Mesothelial cell of epicardium (in vitro differentiated cells): ENCODE measurements around the gene WWOX. TPM values are rescaled to one million over a fixed set of nuclear protein-coding genes. Genes with fewer than 3 reads are reported as not detected.

Experiments
- DNase-seq, 2 experiments: peaks; one replicate each; pipeline ENCODE4 v3.0.0; 2021; ENCODE audit warnings: low spot score in 2 of 2; ENCODE audit not compliant: unreplicated experiment in 2 of 2
- H3K27ac Mint-ChIP-seq: 2 replicates; pipeline ENCODE4 v1.8.0; 2021; ENCODE audit warnings: mixed read lengths
- H3K27me3 Mint-ChIP-seq: 2 replicates; pipeline ENCODE4 v1.8.0; 2021; ENCODE audit warnings: low read depth, mixed read lengths
- H3K36me3 Mint-ChIP-seq: 2 replicates; pipeline ENCODE4 v1.8.0; 2021; ENCODE audit warnings: mixed read lengths
- H3K4me1 Mint-ChIP-seq: 2 replicates; pipeline ENCODE4 v1.8.0; 2021; ENCODE audit warnings: mixed read lengths
- H3K4me3 Mint-ChIP-seq: 2 replicates; pipeline ENCODE4 v1.8.0; 2021; ENCODE audit warnings: mild to moderate bottlenecking, moderate library complexity, mixed read lengths
- H3K9me3 Mint-ChIP-seq: 2 replicates; pipeline ENCODE4 v1.8.0; 2021; ENCODE audit warnings: mixed read lengths
- total RNA-seq: library from RNA; stranded (reverse); gene quantifications from 3 replicates; pipeline ENCODE4 v1.2.1, GENCODE V29; 2021
- TF ChIP-seq, protein P1 (sequence below): fragments of 200-600 bp; sonication (generic); IDR thresholded peaks from one replicate; pipeline ENCODE4 v1.5.0; 2021; ENCODE audit warnings: antibody characterized with exemption; ENCODE audit not compliant: unreplicated experiment

Gene WWOX
- total RNA-seq, 1 donor from 2014 or later = 29.7 TPM

DNA sequence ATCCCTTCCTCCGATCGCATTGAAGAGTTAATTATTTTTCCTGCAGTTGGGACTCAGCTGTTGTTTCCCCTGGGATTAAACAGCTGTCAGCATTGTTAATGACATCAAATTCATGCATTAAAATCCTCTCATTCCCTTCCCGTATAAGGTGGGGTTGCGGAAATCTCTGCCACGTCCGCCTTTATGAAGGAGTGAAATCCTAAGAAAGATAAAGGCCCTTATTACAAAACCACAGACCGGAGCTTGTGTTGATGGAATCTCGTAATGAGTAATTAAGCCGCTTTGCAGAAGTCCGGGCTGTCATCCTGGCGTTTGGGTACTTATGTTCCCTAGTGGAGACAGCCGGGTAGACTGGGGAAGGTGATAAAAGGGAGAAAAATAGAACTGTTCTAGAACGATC lies 873.5 kb downstream of the WWOX start:
- H3K27me3 Mint-ChIP-seq = peaks cover 2% of the 10 kb centered on the region
- no peaks in the 10 kb centered on the region for H3K9me3 Mint-ChIP-seq
- H3K36me3 Mint-ChIP-seq = no peaks in the 10 kb centered on the region
- peaks cover 17% of the 10 kb centered on the region for H3K4me1 Mint-ChIP-seq
- no peak overlapping the region for H3K4me3 Mint-ChIP-seq
- TF ChIP-seq, protein P1, sequence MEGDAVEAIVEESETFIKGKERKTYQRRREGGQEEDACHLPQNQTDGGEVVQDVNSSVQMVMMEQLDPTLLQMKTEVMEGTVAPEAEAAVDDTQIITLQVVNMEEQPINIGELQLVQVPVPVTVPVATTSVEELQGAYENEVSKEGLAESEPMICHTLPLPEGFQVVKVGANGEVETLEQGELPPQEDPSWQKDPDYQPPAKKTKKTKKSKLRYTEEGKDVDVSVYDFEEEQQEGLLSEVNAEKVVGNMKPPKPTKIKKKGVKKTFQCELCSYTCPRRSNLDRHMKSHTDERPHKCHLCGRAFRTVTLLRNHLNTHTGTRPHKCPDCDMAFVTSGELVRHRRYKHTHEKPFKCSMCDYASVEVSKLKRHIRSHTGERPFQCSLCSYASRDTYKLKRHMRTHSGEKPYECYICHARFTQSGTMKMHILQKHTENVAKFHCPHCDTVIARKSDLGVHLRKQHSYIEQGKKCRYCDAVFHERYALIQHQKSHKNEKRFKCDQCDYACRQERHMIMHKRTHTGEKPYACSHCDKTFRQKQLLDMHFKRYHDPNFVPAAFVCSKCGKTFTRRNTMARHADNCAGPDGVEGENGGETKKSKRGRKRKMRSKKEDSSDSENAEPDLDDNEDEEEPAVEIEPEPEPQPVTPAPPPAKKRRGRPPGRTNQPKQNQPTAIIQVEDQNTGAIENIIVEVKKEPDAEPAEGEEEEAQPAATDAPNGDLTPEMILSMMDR = no peak
- H3K27ac Mint-ChIP-seq = no peak overlapping the region
- no peak for DNase-seq

DNA sequence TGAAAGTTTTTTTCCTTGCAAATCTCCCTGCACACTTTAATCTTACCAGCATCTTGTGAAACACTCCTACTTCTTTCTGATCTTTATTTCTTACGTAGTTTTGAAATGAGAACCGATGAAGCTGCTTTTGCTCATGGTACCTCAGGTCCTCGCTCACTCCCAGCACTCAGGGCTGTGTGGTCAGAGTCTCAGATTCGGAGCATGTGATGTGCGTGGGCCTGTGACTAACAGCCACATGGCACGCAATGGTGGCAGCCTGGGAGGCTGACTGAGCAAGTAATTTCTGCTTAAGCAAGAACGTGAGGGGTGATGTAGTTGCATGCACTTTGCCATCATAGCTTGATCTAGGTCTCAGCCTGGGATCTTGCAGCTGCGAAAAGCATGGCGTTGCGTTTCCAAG lies 876.8 kb downstream of the WWOX start:
- H3K9me3 Mint-ChIP-seq = no peaks in the 10 kb centered on the region
- TF ChIP-seq, protein P1 = no peak
- H3K4me3 Mint-ChIP-seq = no peak overlapping the region
- DNase-seq = no peak
- H3K4me1 Mint-ChIP-seq = peaks cover 17% of the 10 kb centered on the region
- H3K27me3 Mint-ChIP-seq = peaks cover 5% of the 10 kb centered on the region
- H3K36me3 Mint-ChIP-seq = no peaks in the 10 kb centered on the region
- H3K27ac Mint-ChIP-seq = no peak overlapping the region

DNA sequence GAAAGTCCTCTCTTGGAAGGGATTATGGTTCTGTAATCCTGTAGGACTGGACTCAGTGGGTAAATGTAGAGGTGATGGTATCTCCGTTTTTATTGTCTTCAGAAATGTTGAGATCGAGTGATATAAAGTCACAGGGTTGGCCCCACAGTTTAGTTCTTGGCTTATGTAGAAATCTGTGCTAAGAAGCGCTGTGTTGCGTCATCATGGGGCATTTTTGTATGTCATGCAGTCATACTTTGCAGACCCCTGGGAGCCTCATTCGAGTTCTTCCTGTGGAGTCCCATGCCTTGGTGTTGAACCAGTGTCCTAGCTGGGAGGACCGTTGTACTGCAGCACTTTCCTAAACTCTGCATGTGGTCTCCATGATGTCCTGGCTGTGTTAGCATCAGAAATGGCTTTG lies 881.4 kb downstream of the WWOX start:
- Mint-ChIP-seq H3K27ac (no peak overlapping the region), H3K27me3 (peaks cover 5% of the 10 kb centered on the region), H3K36me3 (no peaks in the 10 kb centered on the region), H3K4me3 (no peak overlapping the region), H3K9me3 (no peaks in the 10 kb centered on the region), H3K4me1 (peaks cover 6% of the 10 kb centered on the region)
- TF ChIP-seq, protein P1 = no peak
- no peak for DNase-seq

DNA sequence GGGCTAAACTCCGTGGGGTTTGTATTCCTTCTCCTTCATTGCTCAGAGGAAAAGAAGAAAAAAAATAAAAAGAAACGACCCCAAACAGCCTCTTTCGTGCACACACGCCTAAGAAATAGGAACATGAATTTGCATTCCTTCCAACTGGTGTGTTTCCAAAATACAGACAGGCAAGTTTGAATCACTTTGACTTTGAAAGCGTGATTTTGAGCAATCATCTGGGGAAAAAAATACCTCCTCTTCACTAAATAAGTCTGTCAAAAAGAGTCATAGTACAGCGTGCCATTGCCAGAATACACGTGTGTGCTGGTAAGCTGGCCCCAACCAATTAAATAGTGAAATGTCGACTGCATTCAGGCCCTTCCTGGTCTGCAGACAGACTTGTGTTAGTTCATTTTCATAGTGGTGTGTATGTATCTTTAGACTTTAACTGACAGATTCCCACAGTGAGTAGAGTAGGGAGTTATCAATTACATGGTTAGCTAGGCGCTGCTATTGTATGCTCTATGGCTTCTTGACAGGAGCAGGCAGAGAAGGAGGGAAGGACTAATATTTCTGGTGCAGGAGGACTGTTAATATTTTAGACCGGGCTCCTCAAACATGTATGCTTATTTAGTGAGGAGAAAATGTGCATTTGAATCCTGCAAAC lies 882.8 kb downstream of the WWOX start:
- Mint-ChIP-seq H3K4me3 (no peak overlapping the region), H3K36me3 (no peaks in the 10 kb centered on the region), H3K27me3 (peaks cover 5% of the 10 kb centered on the region), H3K4me1 (peaks cover 11% of the 10 kb centered on the region), H3K9me3 (no peaks in the 10 kb centered on the region), H3K27ac (no peak overlapping the region)
- TF ChIP-seq, protein P1 = no peak
- DNase-seq = no peak

DNA sequence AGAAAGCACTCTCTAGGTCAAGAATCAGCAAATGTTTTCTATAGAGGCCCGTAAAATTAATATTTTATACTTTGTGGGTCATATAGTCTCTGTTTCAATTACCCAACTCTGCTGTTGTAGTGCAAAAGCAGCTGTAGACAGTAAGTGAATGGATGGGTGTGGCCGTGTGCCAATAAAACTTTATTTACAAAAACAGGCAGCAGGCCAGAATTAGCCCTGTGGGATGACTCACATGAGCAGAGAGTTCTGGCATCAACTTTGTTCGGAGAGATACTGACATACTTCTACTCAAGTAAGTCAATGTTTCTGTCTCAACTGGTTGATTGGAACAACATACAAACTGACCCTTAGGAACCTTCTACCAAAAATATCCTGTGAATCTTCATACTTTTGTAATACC lies 884.9 kb downstream of the WWOX start:
- H3K36me3 Mint-ChIP-seq = no peaks in the 10 kb centered on the region
- H3K4me1 Mint-ChIP-seq = peaks cover 11% of the 10 kb centered on the region
- no peaks in the 10 kb centered on the region for H3K9me3 Mint-ChIP-seq
- no peak for DNase-seq
- no peaks in the 10 kb centered on the region for H3K27me3 Mint-ChIP-seq
- no peak overlapping the region for H3K4me3 Mint-ChIP-seq
- no peak overlapping the region for H3K27ac Mint-ChIP-seq
- TF ChIP-seq, protein P1 = no peak
